Glutamatergic neuron (in vitro differentiated cells): ENCODE data around the gene CDK14. TPM values are rescaled to one million over a fixed set of nuclear protein-coding genes. Genes with fewer than 3 reads are reported as not detected.
A peak's percentile ranks its signal among the peaks of the same experiment; 100 is the strongest.

Experiments used
- DNase-seq: peaks from one replicate; pipeline ENCODE4 v3.0.0; 2022
- H3K27ac Mint-ChIP-seq: one replicate; pipeline ENCODE4 v1.8.0; 2020; ENCODE audit warnings: mild to moderate bottlenecking, mixed read lengths, inconsistent platforms; ENCODE audit not compliant: unreplicated experiment
- H3K27me3 Mint-ChIP-seq: one replicate; pipeline ENCODE4 v1.8.0; 2020; ENCODE audit warnings: mild to moderate bottlenecking, moderate library complexity, mixed read lengths, inconsistent platforms; ENCODE audit not compliant: unreplicated experiment
- H3K36me3 Mint-ChIP-seq: one replicate; pipeline ENCODE4 v1.8.0; 2020; ENCODE audit warnings: mild to moderate bottlenecking, mixed read lengths, inconsistent platforms; ENCODE audit not compliant: unreplicated experiment
- H3K4me1 Mint-ChIP-seq: one replicate; pipeline ENCODE4 v1.8.0; 2020; ENCODE audit warnings: mild to moderate bottlenecking, low read depth, mixed read lengths, inconsistent platforms; ENCODE audit not compliant: unreplicated experiment
- H3K4me3 Mint-ChIP-seq: one replicate; pipeline ENCODE4 v1.8.0; 2020; ENCODE audit warnings: mild to moderate bottlenecking, mixed read lengths, inconsistent platforms; ENCODE audit not compliant: unreplicated experiment
- H3K9me3 Mint-ChIP-seq: one replicate; pipeline ENCODE4 v1.8.0; 2020; ENCODE audit warnings: mild to moderate bottlenecking, moderate library complexity, mixed read lengths, inconsistent platforms; ENCODE audit not compliant: unreplicated experiment
- CTCF ChIP-seq: fragments of 200-600 bp; sonication (generic); IDR thresholded peaks from one replicate; pipeline ENCODE4 v1.5.0; 2021; ENCODE audit not compliant: partially characterized antibody, unreplicated experiment
- total RNA-seq: library from RNA; stranded (reverse); fragmentation: NEBNext Ultra II Directional; extraction: Animal tissue kit (Norgen Biotek cat#: 25700); gene quantifications from one replicate; pipeline ENCODE4 v1.2.1, GENCODE V29; 2021; ENCODE audit not compliant: unreplicated experiment

The CDK14 gene
- total RNA-seq, 1 donor from 2014 or later = 96.5 TPM

- Mint-ChIP-seq H3K27ac (peak overlapping the region; percentile 94), H3K4me1 (peaks cover 35% of the 10 kb centered on the region), H3K27me3 (peaks cover 2% of the 10 kb centered on the region), H3K36me3 (no peaks in the 10 kb centered on the region), H3K9me3 (peaks cover 3% of the 10 kb centered on the region), H3K4me3 (peak overlapping the region; percentile 80)
- no peak for TF ChIP-seq CTCF
- DNase-seq = peak; percentile 25
Observed at GRCh38 chr7:90709501-90710465, 113.7 kb downstream of the CDK14 start.

- TF ChIP-seq CTCF = no peak
Observed at GRCh38 chr7:90710466-90710850, 114.3 kb downstream of the CDK14 start.

GRCh38 chr7:90713628-90714027 is 117.5 kb downstream of the CDK14 start:
- Mint-ChIP-seq H3K36me3 (no peaks in the 10 kb centered on the region), H3K27me3 (peaks cover 2% of the 10 kb centered on the region), H3K9me3 (peaks cover 1% of the 10 kb centered on the region), H3K4me3 (no peak overlapping the region), H3K27ac (no peak overlapping the region), H3K4me1 (peaks cover 29% of the 10 kb centered on the region)
- DNase-seq = no peak
- no peak for TF ChIP-seq CTCF

More at GRCh38 chr7:90710466-90710850, 114.3 kb downstream of the CDK14 start:
- H3K27ac Mint-ChIP-seq = no peak overlapping the region
- peaks cover 3% of the 10 kb centered on the region for H3K9me3 Mint-ChIP-seq
- H3K36me3 Mint-ChIP-seq = no peaks in the 10 kb centered on the region
- H3K4me1 Mint-ChIP-seq = peaks cover 38% of the 10 kb centered on the region
- peak overlapping the region; percentile 80 for H3K4me3 Mint-ChIP-seq
- peaks cover 2% of the 10 kb centered on the region for H3K27me3 Mint-ChIP-seq
- DNase-seq = no peak

GRCh38 chr7:90715067-90715466 is 118.9 kb downstream of the CDK14 start:
- Mint-ChIP-seq H3K9me3 (peaks cover 1% of the 10 kb centered on the region), H3K27me3 (peaks cover 2% of the 10 kb centered on the region), H3K27ac (no peak overlapping the region), H3K4me1 (peaks cover 17% of the 10 kb centered on the region), H3K4me3 (no peak overlapping the region), H3K36me3 (no peaks in the 10 kb centered on the region)
- no peak for TF ChIP-seq CTCF
- DNase-seq = no peak
